Measurements from ENCODE around the gene LAD1.

DNA sequence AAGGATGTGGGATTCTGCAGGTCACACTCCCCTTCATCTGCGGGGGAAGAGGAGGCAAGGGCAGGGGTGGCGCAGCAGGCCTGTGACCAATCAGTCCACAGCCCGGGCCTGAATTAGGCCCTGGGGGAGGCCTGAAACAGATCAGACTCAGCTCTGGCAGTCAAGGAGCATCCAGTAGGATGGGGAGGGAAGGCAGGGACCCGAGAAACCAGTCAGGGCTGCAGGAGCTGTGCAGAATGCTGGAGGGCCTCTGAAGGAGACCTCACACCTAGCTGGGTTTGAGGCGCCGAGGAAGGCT is 34.4 kb downstream of the LAD1 start:
- TF ChIP-seq, protein P1, sequence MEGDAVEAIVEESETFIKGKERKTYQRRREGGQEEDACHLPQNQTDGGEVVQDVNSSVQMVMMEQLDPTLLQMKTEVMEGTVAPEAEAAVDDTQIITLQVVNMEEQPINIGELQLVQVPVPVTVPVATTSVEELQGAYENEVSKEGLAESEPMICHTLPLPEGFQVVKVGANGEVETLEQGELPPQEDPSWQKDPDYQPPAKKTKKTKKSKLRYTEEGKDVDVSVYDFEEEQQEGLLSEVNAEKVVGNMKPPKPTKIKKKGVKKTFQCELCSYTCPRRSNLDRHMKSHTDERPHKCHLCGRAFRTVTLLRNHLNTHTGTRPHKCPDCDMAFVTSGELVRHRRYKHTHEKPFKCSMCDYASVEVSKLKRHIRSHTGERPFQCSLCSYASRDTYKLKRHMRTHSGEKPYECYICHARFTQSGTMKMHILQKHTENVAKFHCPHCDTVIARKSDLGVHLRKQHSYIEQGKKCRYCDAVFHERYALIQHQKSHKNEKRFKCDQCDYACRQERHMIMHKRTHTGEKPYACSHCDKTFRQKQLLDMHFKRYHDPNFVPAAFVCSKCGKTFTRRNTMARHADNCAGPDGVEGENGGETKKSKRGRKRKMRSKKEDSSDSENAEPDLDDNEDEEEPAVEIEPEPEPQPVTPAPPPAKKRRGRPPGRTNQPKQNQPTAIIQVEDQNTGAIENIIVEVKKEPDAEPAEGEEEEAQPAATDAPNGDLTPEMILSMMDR (IDR thresholded peaks at IDR 0.05): no peak
- TF ChIP-seq ZFX (IDR thresholded peaks at IDR 0.05; ENCODE audit: borderline replicate concordance): no peak

Measured in 22Rv1 (cell line).